ENCODE results near the gene MTPN. TPM values are rescaled to one million over a fixed set of nuclear protein-coding genes. Genes with fewer than 3 reads are reported as not detected.

Gene MTPN
- total RNA-seq, 1 experiment from 2014 or later, result 98.2 TPM

DNA sequence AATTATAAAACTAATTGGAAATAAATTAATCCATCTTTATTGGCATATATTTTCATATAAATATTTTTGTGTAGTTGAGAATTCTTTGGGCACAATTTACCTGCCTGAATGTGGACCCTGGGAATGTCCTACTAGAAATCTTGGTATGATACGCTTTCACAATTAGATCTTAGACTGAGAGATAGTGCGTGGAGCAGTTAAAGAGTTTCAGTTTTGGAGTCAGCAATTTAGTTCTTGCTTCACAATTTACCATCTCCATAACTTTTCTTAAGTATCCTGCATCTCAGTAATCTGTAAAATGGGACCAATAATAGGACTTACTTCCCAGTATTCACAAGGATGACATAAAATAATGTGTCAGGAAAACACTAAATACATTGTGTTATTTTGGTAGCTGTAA lies 2.0 kb downstream of the MTPN start:
- no peak overlapping the region for H3K4me3 Mint-ChIP-seq
- H3K9ac ChIP-seq (ENCODE audit: extremely low read depth, insufficient read length, low read length), result no peak overlapping the region

More for the DNA sequence above, 2.0 kb downstream of the MTPN start:
- Histone ChIP-seq H2BK120ac (ENCODE audit: low read depth, low read length, poor library complexity, severe bottlenecking) (no peak overlapping the region), H4K8ac (replicated peaks; ENCODE audit: insufficient read length, low read depth, low read length) (no peak overlapping the region), H3K14ac (ENCODE audit: insufficient read depth, low read length) (no peak overlapping the region), H3K56ac (ENCODE audit: insufficient read length, low read depth, low read length) (no peak overlapping the region), H3K4me2 (ENCODE audit: insufficient read depth, insufficient read length, low read length) (no peak overlapping the region), H2AK5ac (ENCODE audit: insufficient read length, low read length) (no peak overlapping the region), H3K4ac (ENCODE audit: low read depth, low read length) (no peak overlapping the region), H3K23me2 (ENCODE audit: insufficient read length, low read depth, low read length, poor library complexity, severe bottlenecking) (peaks cover 4% of the 10 kb centered on the region), H2BK20ac (ENCODE audit: low read depth, low read length, poor library complexity, severe bottlenecking) (no peak overlapping the region), H3K79me1 (ENCODE audit: insufficient read depth, low read depth, low read length, poor library complexity, severe bottlenecking) (peaks cover 2% of the 10 kb centered on the region), H3K9me3 (ENCODE audit: control insufficient read depth, low read depth, low read length) (no peaks in the 10 kb centered on the region), H3K27ac (ENCODE audit: insufficient read length, low read depth, low read length) (no peak overlapping the region), H2AFZ (ENCODE audit: low read length) (no peak overlapping the region), H3K18ac (ENCODE audit: insufficient read length, low read depth, low read length) (no peak overlapping the region), H4K20me1 (ENCODE audit: control insufficient read depth, insufficient read depth, insufficient read length) (no peaks in the 10 kb centered on the region), H2BK5ac (ENCODE audit: insufficient read length, low read length) (no peak overlapping the region), H3T11ph (ENCODE audit: low read length) (no peak overlapping the region), H2BK15ac (ENCODE audit: low read depth, low read length) (no peak overlapping the region), H3K27me3 (ENCODE audit: insufficient read depth, low read length) (no peaks in the 10 kb centered on the region), H3K79me2 (ENCODE audit: insufficient read depth, low read length) (peaks cover 22% of the 10 kb centered on the region), H3K4me1 (ENCODE audit: insufficient read depth, low read length) (no peaks in the 10 kb centered on the region; the same call in 1 of the 2 replicates), H4K91ac (ENCODE audit: insufficient read length, low read depth, low read length) (no peak overlapping the region), H3K23ac (ENCODE audit: insufficient read length, low read depth, low read length) (no peak overlapping the region), H2BK12ac (ENCODE audit: insufficient read length, low read depth, low read length) (no peak overlapping the region), H4K5ac (ENCODE audit: insufficient read length, low read depth, low read length) (no peak overlapping the region)
- no CpG with 5 or more reads among the region's 2 CpGs for WGBS (ENCODE audit: extremely low coverage, insufficient read length, low lambda C conversion rate)
- no peak overlapping the region for H3K27ac Mint-ChIP-seq
- no peaks in the 10 kb centered on the region; the same call in 1 of the 2 replicates for H3K27me3 Mint-ChIP-seq (ENCODE audit: low read depth)
- H3K9me3 Mint-ChIP-seq, result peaks cover 0 to 4% of the 10 kb centered on the region in 2 experiments; a peak in 3 of 5 replicates
- DNase-seq, result no peak
- TF ChIP-seq, protein P1, sequence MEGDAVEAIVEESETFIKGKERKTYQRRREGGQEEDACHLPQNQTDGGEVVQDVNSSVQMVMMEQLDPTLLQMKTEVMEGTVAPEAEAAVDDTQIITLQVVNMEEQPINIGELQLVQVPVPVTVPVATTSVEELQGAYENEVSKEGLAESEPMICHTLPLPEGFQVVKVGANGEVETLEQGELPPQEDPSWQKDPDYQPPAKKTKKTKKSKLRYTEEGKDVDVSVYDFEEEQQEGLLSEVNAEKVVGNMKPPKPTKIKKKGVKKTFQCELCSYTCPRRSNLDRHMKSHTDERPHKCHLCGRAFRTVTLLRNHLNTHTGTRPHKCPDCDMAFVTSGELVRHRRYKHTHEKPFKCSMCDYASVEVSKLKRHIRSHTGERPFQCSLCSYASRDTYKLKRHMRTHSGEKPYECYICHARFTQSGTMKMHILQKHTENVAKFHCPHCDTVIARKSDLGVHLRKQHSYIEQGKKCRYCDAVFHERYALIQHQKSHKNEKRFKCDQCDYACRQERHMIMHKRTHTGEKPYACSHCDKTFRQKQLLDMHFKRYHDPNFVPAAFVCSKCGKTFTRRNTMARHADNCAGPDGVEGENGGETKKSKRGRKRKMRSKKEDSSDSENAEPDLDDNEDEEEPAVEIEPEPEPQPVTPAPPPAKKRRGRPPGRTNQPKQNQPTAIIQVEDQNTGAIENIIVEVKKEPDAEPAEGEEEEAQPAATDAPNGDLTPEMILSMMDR (conservative IDR thresholded peaks at IDR 0.05), result no peak
- H3K36me3 Mint-ChIP-seq (ENCODE audit: insufficient read depth in 1 of 3, low read depth in 3 of 3), result peaks cover 0 to 7% (median 2%) of the 10 kb centered on the region in 3 experiments; a peak in 3 of 7 replicates
- peaks cover 8 to 10% of the 10 kb centered on the region in 2 experiments for H3K4me1 Mint-ChIP-seq

Data from H9 (cell line).